Brain pericyte (primary cell): Measurements from ENCODE around the gene MOGAT3.

ENCODE experiments used
- DNase-seq: peaks from one replicate; pipeline ENCODE4 v3.0.0-alpha.2; 2012; ENCODE audit warnings: low read depth, low spot score

Gene MOGAT3

GRCh38 chr7:101172005-101172853, 28.6 kb downstream of the MOGAT3 start:
- no peak for DNase-seq

- no peak for DNase-seq
Observed at GRCh38 chr7:101171442-101171837, 29.4 kb downstream of the MOGAT3 start.

DNA sequence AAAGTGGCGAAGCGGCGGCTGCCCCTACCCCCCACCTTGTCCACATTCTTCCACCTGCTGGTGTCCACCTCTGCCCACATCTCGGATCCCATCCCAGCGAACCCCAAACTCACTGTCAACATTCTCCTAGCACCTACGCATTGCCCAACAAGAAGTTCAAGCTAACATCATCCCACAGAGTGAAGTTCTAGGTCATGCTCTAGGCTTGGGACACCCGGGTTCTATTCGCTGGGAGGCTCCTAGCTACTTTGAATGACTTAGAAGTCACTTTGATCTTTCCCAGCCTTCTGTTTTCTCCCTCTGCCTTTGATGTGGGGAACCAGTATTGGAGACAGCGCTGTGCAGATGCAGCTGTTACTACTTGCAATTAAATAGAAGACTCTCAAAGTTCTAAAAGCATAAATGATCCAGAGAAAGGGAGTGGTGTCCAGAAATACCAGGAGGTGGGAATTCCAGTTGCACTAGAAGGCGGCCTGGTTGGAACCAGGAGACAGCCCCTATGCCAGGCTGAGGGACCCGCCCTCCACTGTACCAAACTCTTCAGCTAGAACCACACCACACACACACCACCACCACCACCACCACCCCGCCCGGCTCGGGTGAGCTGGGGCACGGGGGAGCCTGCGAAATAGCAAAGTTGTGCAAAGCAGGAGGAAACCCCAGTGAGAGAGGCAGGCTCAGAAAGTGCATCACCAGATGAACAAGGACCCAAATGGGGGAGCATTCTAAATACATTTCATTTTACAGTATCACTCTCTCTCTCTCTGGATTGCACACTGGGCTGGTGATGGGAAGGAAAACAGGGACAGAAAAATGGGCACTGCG, 30.0 kb downstream of the MOGAT3 start:
- no peak for DNase-seq

- no peak for DNase-seq
Observed at GRCh38 chr7:101169838-101170551, 30.8 kb downstream of the MOGAT3 start.

DNA sequence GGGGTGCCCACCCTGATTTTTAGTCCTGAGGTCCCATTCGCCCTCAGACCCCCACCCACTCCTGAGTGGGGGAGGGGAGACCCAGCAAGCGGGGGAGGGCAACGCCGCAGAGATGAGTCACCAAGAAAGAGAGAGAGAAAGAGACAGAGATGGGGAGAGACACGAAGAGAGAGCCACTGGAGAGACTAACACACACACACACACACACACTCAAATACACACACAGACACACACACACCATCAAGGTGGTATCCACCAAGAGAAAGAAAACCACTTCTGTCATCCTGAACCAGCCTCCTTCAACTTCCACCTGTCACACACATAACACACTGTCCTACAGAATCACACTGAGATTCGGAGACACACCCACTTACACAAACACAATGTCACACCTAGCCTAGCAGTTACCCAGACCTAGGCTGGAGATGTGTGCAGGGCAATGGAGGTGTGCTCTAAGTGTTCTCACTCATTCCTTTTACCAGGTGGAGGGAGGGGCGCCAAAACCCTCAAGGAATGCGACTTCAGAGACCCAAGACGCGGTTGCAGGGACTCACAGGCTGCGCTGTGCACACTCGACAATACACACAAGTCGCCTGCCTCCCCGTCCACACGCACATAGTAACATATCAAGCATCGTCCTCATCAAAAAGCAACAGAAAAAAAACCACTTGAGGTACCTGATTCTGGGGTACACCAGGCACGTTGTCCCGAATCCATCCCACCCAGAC, 31.6 kb downstream of the MOGAT3 start:
- no peak for DNase-seq

DNA sequence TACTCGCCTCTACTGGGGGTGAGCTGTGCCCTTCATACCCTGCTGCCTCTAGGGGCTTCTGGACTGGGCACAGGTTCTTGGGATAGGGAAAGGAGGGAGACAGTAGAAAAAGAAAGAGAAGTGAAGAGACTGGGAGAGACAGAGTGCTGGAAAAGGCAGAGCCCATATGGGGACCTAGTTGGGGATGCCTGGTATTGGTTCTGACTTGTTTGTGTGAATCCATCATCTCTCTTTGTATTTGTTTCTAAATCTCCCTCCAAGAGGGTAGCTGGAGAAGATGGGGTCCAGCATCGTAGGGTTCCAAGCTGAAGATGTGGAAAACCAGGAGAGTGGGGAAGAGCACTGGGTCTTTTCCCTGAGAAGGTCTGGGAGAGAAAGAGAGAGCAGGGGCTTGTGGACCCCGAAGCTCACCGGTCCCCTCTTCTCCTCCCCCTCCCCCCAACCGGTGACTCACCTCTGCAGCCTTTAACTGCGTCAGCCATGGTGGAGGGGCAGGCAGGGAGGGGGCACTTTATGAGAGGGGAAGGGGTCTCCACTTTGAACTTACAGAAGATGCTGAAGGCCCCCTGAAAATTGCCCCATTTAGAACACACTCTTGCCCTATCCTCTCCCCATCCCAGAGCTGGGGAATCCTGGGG, 32.3 kb downstream of the MOGAT3 start:
- DNase-seq, result no peak

DNA sequence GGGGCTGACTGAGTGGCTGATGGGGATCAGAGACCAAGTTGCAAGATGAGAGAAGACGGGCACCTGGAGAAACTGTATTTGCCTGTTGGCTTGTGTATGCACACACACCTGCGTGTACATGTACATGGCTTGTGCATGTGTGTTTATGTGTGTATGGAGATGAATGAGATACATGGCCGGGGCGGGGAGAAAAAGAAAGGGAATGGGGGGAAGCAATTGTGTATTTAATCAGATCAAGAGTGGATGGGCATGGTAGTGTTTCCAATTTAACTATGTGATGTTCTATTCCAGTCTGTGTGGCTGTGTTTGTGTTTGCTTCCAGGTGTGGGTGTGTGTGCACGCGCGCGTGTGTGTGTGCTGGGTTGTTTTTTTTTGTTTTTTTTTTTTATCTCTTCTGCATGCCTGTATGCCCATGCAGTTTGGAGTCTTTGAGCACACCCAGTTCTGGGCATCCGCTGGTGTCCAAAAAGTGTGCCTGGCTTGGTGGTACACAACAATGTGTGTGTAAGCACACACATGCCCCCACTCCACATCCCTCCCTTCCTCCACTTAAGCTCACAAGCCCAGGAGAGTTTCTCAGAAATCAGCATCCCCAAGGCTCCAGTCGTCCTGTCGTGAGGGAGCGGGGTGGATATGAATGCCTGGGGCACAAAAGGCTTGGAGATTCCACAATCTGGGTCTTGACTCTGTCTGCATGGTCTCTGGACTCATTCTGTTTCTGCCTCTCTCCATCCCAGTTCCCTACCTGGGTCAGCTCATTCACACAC, 33.0 kb downstream of the MOGAT3 start:
- no peak for DNase-seq

DNA sequence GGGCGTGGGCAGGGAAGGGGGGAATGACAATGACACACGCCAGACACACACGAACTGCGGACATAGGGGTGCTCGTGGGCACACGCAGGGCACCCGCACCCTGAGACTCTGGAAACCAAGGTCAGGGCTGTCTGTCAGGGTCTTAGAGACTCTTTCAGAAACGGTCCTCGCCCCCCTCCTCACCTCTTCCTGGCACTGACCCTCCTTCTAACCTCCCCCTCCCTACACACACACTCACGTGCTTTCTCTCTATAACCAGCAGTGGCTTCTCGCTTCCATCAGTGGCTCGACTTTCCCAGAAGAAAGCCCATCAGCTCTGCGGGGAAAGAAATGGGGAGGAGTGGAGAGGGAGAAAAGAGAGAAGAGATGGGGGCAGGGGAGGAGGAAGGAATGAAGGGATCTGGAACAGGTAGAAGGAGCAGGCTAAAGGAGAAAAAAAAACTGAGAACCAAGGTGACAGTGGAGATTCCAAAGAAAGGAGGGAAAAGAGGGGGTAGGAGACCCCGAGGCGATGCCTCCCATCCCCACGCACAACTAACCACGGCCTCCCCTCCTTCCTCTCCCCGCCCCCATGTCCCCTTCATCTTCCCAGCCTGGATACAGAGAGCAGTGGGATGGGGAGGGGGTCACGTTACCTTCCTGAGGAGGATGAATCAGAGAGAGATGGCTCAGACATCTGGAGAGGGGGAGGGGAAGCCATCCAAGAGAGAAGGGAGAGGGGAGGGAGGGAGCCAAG, 33.8 kb downstream of the MOGAT3 start:
- no peak for DNase-seq

DNA sequence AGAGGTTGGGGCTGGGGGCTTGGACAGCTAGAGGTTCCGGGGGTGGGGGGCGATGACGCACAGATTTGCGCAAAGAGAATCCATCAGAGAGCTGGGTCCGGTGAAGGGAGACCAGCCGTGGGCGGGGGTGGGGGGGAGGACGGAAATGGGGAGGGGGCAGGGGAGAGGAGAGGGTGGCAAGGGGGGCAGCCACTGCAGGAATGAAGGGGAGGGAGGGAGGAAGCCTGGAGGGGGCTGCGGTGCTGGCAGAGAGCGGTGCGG, 34.3 kb downstream of the MOGAT3 start:
- no peak for DNase-seq

GRCh38 chr7:101165958-101166647, 34.7 kb downstream of the MOGAT3 start:
- no peak for DNase-seq

- peak; percentile 59 for DNase-seq
Observed at GRCh38 chr7:101165075-101165957, 35.5 kb downstream of the MOGAT3 start, which contains the start of gene VGF. VGF (minus strand) TSS chr7:101165569; CDS start chr7:101164843, 726 bp downstream.

- DNase-seq, result no peak
Observed at GRCh38 chr7:101164071-101164840, 36.6 kb downstream of the MOGAT3 start.

DNA sequence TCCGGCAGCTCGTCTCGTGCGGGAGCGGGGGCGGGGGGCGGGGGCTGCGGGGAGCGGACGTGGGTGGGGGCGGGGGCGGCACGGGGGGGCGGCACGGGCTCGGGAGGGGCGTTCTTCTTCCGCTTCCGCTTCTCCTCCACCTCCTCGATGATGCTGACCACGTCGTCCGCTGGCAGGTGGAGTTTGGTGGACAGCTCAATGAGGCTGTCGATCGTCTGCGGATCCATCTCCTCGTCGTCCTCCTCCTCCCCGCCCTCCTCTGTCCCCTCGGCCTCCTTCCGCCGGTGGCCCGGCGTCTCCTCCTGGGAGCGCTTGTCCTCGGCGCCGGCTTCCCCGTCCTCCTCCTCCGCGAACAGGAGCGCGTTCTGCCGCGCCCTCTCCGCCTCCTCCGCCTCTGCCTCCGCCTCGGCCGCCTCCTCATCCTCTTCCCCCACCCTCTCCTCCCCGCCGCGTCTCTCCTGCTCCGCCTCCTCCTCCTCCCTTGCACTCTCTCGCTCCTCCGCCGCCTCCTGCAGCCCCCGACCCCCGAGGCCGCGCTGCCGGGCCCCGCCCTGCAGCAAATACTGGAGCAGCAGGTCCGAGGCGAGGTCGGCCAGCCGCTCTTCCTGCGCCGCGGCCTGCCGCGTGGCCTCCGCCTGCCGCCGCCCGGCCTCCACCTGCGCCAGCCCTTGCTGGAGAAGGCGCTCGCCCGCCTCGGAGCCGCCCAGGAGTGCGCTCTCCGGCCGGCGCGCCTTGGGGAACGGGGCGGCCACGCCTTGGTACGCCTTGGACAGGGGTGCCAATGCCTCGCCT, 37.4 kb downstream of the MOGAT3 start:
- DNase-seq, result no peak

GRCh38 chr7:101162551-101163278, 38.1 kb downstream of the MOGAT3 start:
- DNase-seq, result no peak

DNA sequence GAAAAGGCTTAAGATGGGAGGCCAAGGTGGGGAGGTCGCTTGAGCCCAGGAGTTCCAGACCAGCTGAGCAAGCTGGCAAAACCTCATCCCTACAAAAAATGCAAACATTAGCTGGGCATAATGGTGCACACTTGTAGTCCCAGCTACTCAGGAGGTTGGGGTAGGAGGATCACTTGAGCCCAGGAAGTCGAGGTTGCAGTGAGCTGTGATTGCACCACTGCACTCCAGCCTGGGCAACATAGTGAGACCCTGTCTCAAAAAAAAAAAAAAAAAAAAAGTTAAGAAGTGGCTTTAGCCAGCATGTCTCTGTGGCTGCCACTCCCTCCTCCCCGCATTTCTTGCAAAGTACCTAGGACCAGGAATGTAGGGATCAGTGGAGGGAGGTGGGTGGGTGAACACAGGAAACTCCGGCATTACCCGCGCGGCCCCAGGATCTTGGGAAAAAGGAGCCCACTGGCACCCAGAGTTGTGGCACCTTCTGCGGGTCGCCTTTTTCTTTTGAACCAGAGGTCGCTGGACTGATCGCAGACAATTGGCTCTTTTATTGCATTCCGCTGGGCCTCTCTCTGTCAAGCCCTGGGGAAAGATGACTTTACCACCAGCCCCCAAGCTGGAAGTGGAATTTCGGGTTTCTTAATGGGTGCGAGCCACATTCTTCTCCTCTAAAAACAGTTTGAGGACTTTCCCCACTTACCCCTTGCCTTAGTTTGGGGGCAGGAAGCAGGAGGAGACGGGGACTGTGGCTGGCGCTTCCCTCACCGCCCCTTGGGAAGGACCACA, 39.0 kb downstream of the MOGAT3 start:
- no peak for DNase-seq
